ENCODE measurements around the gene TMPRSS13.

The TMPRSS13 gene

DNA sequence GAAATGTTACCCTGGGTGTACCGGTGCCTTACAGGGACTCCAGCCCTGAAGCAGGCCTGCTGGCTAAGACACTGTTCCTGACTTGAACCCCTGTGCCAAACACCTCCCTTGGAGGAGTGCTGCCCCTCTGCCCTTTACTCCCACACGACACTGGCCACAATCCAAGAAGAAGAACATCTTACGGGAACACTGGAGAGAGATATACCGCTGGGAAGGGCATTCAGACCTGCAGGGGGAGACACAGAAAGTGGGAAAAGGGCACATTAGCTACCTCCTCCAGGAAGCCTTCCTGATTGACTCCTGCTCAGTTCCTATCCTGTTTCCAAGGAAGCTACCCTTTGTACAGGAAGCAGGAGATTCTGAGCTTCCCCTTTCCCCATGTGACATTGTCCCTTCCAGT, 18.7 kb downstream of the TMPRSS13 start:
- ChIA-PET POLR2A (no interaction called here), CTCF (interaction anchor here (0.6 to 1.0 kb wide), 2 partner anchors 36 to 219 kb away, joined by 3 read pairs; no protein-coding TSS in a partner anchor)
- no peak for DNase-seq (ENCODE audit: extremely low spot score)
- TF ChIP-seq ARNT (IDR thresholded peaks at IDR 0.05), result no peak
- TF ChIP-seq, protein P1, sequence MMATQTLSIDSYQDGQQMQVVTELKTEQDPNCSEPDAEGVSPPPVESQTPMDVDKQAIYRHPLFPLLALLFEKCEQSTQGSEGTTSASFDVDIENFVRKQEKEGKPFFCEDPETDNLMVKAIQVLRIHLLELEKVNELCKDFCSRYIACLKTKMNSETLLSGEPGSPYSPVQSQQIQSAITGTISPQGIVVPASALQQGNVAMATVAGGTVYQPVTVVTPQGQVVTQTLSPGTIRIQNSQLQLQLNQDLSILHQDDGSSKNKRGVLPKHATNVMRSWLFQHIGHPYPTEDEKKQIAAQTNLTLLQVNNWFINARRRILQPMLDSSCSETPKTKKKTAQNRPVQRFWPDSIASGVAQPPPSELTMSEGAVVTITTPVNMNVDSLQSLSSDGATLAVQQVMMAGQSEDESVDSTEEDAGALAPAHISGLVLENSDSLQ (IDR thresholded peaks at IDR 0.05), result no peak
- no peak for TF ChIP-seq L3MBTL2 (conservative IDR thresholded peaks at IDR 0.05)
- TF ChIP-seq LEF1 (IDR thresholded peaks at IDR 0.05; ENCODE audit: borderline replicate concordance), result no peak
- no peak for TF ChIP-seq SUZ12 (IDR thresholded peaks at IDR 0.05)
- no peak for TF ChIP-seq FOXM1 (IDR thresholded peaks at IDR 0.05; ENCODE audit: borderline replicate concordance)
- TF ChIP-seq HDGF (IDR thresholded peaks at IDR 0.05; ENCODE audit: borderline replicate concordance), result no peak

DNA sequence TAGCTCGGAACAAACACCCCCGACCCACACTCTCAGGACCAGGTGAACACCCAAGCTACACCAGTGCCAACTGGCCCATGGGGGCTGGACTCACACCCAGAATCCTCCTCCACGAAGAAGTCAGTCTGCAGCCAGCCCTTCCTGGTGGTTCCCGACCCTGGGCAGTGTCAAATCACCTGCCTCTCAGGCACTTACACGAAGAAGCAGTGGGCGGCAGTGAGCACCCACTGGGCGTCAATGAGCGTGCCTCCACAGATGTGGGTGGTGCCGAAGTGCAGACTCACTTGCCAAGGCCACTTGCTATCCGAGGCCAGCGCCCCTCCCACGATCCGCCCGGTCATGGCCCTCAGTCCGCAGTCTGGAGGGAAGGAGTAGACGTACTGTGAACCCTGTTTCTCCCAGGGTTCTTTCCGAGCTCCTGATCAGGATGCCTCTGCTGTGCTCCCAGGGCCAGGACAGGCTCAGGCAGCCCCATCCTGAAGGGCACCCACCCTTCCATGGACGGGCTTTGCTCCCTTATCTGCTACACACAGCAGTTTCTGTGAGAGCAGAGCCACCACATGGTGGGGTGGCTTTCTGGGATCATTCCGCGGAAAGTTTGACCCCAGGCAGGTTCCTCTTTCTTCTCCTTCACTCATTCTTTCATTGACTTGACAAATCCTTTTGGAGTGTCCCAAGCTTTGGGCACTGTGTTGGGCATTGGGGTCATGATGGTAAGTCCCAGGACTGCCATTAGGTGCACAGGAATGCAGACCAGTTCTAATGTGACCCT, 19.4 kb downstream of the TMPRSS13 start:
- POLR2A ChIA-PET, result no interaction called here
- CTCF ChIA-PET, result interaction anchor here (1.0 kb wide), 1 partner anchor 37 kb away, joined by 3 read pairs; no protein-coding TSS in a partner anchor
- no peak for TF ChIP-seq NFRKB (IDR thresholded peaks at IDR 0.05)
- TF ChIP-seq TARDBP (IDR thresholded peaks at IDR 0.05), result no peak
- TF ChIP-seq HDGF (IDR thresholded peaks at IDR 0.05; ENCODE audit: borderline replicate concordance), result no peak
- TF ChIP-seq ZNF384 (IDR thresholded peaks at IDR 0.05), result no peak
- no peak for TF ChIP-seq FOXK2 (IDR thresholded peaks at IDR 0.05)
- TF ChIP-seq FOXM1 (IDR thresholded peaks at IDR 0.05; ENCODE audit: borderline replicate concordance), result no peak
- TF ChIP-seq SP1 (IDR thresholded peaks at IDR 0.05), result no peak
- no peak for TF ChIP-seq LEF1 (IDR thresholded peaks at IDR 0.05; ENCODE audit: borderline replicate concordance)
- no peak for TF ChIP-seq CTBP1 (IDR thresholded peaks at IDR 0.05; ENCODE audit: borderline replicate concordance)
- no peak for TF ChIP-seq FOXA1 (IDR thresholded peaks at IDR 0.05)
- TF ChIP-seq, protein P1 (IDR thresholded peaks at IDR 0.05), result no peak
- TF ChIP-seq L3MBTL2 (conservative IDR thresholded peaks at IDR 0.05), result no peak

DNA sequence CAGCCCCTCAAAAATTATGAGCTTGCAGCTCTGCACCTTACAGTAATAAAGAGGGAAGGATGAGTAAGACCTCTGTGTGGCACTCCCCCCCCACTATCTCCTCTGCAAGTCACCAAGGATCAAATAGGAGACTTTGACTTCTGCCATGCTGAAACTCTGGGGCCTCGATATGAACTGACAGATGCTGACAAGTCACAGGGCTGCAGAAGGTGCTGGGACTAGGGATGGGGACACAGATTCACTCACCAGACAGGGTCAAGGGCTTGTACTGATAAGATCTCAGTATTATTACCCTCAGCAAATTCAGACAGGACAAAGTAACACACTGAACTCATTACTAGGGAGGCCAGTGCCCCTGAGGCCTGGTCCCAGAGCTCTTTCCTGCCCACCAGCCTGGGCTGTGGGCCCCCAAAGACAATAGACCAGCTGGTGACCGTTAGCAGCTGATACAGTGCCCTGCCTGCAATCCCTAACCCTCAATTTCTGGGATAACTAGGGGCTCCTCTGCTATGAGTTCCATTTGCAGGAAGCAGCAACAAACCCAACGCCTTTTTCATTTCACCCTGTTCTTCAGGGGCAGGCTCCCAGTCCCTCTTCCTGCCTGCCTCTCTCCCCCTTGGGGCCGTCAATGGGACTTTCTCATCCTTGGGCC, 20.1 kb downstream of the TMPRSS13 start:
- ChIA-PET CTCF (interaction anchor here (0.7 to 1.0 kb wide), 2 partner anchors 38 kb away, joined by 3 read pairs; no protein-coding TSS in a partner anchor), POLR2A (no interaction called here)
- DNase-seq (ENCODE audit: extremely low spot score), result no peak
- no peak for TF ChIP-seq CTBP1 (IDR thresholded peaks at IDR 0.05; ENCODE audit: borderline replicate concordance)
- TF ChIP-seq ZNF384 (IDR thresholded peaks at IDR 0.05), result no peak
- TF ChIP-seq FOXA1 (IDR thresholded peaks at IDR 0.05), result no peak
- no peak for TF ChIP-seq ARNT (IDR thresholded peaks at IDR 0.05)
- no peak for TF ChIP-seq FOXM1 (IDR thresholded peaks at IDR 0.05; ENCODE audit: borderline replicate concordance)
- no peak for TF ChIP-seq ELF4 (IDR thresholded peaks at IDR 0.05)
- no peak for TF ChIP-seq NFRKB (IDR thresholded peaks at IDR 0.05)
- no peak for TF ChIP-seq SP1 (IDR thresholded peaks at IDR 0.05)
- TF ChIP-seq, protein P1 (IDR thresholded peaks at IDR 0.05), result no peak
- TF ChIP-seq BHLHE40 (IDR thresholded peaks at IDR 0.05; ENCODE audit: borderline replicate concordance), result no peak
- no peak for TF ChIP-seq HDGF (IDR thresholded peaks at IDR 0.05; ENCODE audit: borderline replicate concordance)
- no peak for TF ChIP-seq FOXK2 (IDR thresholded peaks at IDR 0.05)
- TF ChIP-seq TARDBP (IDR thresholded peaks at IDR 0.05), result no peak
- no peak for TF ChIP-seq LEF1 (IDR thresholded peaks at IDR 0.05; ENCODE audit: borderline replicate concordance)
- no peak for TF ChIP-seq L3MBTL2 (conservative IDR thresholded peaks at IDR 0.05)
- no peak for TF ChIP-seq SUZ12 (IDR thresholded peaks at IDR 0.05)

More for the DNA sequence above, 19.4 kb downstream of the TMPRSS13 start:
- DNase-seq (ENCODE audit: extremely low spot score), result no peak

DNA sequence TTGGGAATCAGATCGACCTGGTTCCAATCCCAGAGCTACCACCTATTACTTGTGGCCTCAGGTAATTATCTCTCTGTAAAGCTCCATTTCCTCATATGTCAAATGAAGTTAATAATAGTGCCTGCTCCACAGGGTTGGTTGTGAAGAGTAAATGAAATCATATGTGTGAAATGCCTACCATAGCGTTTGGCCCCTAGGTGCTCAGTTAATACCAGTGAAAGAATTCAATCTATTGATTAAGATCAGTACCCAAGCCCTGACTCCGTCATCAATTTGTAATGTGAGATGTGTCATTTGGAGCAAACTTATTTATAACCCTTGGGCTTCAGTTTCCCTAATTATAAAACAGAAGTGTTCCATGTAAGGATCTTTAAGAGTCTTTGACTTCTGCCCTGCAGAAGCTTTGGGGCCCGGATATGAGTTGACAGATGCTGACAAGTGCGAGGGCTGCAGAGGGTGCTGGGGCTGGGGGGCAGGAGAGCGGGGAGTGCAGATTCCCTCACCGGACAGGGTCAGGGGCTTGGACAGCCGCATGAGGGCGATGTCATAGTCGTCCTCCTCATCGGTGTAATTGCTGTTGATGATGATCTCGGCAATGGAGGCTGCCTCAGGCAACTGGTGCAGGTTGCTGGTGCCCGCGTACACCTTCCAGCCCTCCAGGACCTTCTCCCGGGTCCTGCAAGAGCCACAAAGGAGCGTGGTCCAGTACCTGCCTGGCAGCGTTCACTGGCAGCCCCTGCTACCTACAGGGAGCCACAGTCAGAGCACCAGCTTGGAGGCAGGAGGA, 20.9 kb downstream of the TMPRSS13 start:
- POLR2A ChIA-PET, result interaction anchor here (0.7 to 1.4 kb wide), 3 partner anchors 12 to 29 kb away, joined by 3 to 6 read pairs (median 3); no protein-coding TSS in a partner anchor
- CTCF ChIA-PET, result interaction anchor here (0.6 to 1.7 kb wide), 4 partner anchors 12 to 73 kb away, joined by 3 to 5 read pairs (median 3); no protein-coding TSS in a partner anchor
- DNase-seq (ENCODE audit: extremely low spot score), result no peak
- TF ChIP-seq HDGF (IDR thresholded peaks at IDR 0.05; ENCODE audit: borderline replicate concordance), result no peak
- no peak for TF ChIP-seq SP1 (IDR thresholded peaks at IDR 0.05)
- no peak for TF ChIP-seq FOXA1 (IDR thresholded peaks at IDR 0.05)
- no peak for TF ChIP-seq BHLHE40 (IDR thresholded peaks at IDR 0.05; ENCODE audit: borderline replicate concordance)
- no peak for TF ChIP-seq CTBP1 (IDR thresholded peaks at IDR 0.05; ENCODE audit: borderline replicate concordance)
- no peak for TF ChIP-seq ZNF384 (IDR thresholded peaks at IDR 0.05)
- no peak for TF ChIP-seq SUZ12 (IDR thresholded peaks at IDR 0.05)
- TF ChIP-seq ELF4 (IDR thresholded peaks at IDR 0.05), result no peak
- no peak for TF ChIP-seq FOXM1 (IDR thresholded peaks at IDR 0.05; ENCODE audit: borderline replicate concordance)
- no peak for TF ChIP-seq LEF1 (IDR thresholded peaks at IDR 0.05; ENCODE audit: borderline replicate concordance)
- TF ChIP-seq, protein P1 (IDR thresholded peaks at IDR 0.05), result no peak
- TF ChIP-seq ARNT (IDR thresholded peaks at IDR 0.05), result no peak

Measured in HEK293T (cell line).